Urothelium cell line (cell line): ENCODE data around the gene AKR7A3.
"Not testable (repeated sequence)": the region's sequence is repeated elsewhere in the genome, so short reads cannot be mapped to it uniquely, and the experiment has no call there.

Source experiments
- DNase-seq: peaks from one replicate; pipeline ENCODE4 v3.0.0; 2011; ENCODE audit warnings: low spot score, mixed read lengths
- FAIRE-seq: peaks from 2 replicates; lab custom pipeline; 2011; peaks lifted over from hg19 to GRCh38; lab: Jason Lieb, UNC

The AKR7A3 gene

GRCh38 chr1:19288324-19289241 lies at the start of gene AKR7A3:
Gene AKR7A3, minus strand, starts transcription at chr1:19288770. Its CDS starts 61 bp downstream, at chr1:19288709.
- not testable (repeated sequence) for DNase-seq, FAIRE-seq

DNA sequence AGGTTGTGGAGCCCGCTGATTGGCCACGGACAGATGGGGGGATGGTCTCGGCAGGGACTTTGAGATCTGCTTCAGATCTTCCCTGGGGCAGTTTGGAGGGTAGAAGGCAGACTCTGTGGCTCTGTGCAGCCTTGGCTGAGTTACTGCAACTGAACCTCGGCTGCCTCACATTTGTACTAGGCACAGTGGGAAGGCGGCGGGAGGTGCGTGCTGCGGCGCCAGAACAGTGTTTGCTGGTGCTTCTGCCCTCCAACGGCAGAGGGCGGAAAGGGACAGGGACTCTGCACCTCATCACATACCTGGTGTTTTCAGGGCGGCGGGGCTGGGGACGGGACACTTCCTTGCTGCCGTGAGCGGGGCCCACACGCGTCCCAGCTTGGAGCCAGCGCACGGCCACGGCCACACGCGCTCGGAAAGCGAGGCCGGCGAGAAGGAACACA lies 49.8 kb upstream of the AKR7A3 start:
- DNase-seq (no peak), FAIRE-seq (no peak)

DNA sequence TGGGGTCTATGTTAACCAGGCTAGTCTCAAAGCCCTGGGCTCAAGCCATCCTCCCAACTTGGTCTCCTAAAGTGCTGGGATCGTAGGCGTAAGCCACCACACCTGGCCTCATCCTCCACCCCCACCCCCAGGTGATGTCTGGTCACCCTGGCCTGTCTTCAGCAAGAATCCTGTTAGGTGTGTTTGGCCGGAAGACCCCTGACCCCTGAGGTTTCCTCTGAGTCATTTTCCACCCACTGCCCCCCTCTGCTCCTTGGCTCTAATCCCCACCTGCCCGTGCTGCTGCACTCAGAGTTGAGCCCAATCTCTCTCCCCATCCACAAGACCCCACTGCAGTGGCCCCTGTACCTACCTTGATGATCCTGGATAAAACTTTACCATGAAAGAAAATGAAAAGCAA lies 48.7 kb upstream of the AKR7A3 start:
- no peak for DNase-seq
- FAIRE-seq: no peak

DNA sequence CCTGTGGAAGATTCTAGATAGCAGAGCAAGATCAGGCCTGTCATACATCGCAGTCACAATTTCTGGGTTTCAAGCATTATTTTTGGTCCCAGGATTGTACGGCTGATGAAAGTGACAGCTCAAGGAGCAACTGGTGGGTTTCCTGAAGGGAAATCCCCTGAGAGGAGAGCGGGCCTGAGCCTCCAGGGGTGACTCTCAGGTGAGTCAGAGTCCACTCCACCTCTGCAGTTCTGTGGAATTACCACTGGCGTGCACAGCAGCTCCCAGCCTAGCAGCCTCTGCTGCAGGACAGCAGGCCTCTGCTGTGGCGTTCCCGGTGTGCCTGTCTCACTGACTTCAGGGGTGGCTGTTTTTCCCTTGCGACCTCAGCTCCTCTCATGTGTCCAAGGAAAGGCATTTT lies 48.0 kb upstream of the AKR7A3 start:
- FAIRE-seq (no peak), DNase-seq (no peak)

GRCh38 chr1:19333587-19334354 lies 45.2 kb upstream of the AKR7A3 start:
- DNase-seq (no peak), FAIRE-seq (no peak)

GRCh38 chr1:19332832-19333231 lies 44.3 kb upstream of the AKR7A3 start:
- FAIRE-seq (no peak), DNase-seq (no peak)

DNA sequence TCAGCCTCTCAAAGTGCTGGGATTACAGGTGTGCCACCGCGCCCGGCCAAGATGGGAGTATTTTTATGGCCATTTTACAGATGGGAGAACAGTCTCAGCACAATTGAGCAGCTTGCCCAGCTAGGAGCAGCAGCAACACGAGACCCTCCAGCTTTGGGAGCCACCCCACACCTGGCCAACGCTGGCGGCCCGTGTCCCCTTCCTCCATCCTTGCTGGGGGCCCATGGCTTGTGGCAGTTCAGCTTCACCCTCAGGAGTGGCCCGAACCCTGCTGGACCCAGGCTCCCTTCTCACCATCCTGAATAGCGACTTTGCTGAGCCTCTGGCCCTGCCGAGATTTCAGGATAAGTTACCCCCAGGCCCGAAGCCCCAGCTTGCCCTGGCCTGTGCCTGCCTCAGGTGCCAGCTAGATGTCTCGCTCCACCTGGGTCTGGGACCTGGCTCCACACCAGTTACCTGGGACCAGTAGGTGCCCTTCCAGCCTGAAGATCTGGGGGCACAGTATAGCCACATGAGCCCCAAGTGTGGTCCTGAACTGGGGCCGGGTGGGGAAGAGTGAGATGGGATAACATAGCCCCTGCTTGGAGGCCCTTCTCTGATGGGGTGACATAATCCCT lies 42.8 kb upstream of the AKR7A3 start:
- DNase-seq (no peak), FAIRE-seq (no peak)

DNA sequence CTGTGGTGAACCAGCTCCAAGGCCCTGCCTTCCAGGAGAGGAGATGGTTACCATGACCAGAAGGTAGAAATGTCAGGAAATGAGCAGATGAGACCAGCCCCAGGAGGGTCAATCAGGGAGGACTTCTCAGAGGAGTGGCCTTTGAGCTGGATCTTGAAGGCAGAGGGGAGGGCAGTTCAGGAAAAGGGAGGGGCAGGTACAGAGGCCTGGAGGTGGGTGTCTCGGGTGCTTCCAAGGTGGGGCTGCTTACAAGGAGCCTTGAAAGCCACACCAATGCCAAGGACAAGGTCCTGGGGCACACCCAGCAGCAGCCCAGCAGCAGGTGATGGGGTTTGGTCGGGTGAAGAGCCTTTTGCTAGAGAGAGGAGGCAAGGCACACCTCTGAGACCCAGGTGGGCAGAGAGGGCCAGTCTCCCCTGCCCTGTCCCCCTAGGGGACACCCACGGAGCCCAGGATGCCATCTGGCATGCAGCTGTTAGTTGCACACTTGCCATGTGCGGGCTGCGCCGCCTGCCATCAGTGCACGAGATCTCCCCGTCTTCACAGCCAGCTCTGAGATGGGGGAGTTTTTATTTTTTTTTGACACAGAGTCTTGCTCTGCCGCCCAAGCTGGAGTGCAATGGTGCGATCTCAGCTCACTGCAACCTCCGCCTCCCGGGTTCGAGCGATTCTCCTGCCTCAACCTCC lies 42.0 kb upstream of the AKR7A3 start:
- DNase-seq: no peak
- no peak for FAIRE-seq

- DNase-seq (no peak), FAIRE-seq (no peak)
These were observed 41.0 kb upstream of the AKR7A3 start for GRCh38 chr1:19329611-19330010.

DNA sequence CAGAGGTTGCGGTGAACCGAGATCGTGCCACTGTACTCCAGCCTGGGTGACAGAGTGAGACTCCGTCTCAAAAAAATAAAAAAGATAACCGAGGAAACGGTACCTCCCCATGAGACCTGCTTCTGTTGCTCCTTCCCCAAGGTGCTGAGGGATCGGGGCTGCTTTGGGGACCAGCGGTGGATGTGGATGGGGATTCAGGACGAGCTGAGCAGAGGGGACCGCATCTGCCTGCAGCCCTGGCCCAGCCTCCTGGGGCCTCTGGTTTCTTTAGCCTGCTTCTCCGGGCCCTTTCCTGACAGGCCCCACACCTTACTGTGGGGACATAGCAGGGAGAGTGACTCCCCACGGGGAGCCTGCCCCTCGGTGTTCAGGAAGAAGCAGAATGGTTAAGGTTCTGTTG lies 40.6 kb upstream of the AKR7A3 start:
- DNase-seq: no peak

DNA sequence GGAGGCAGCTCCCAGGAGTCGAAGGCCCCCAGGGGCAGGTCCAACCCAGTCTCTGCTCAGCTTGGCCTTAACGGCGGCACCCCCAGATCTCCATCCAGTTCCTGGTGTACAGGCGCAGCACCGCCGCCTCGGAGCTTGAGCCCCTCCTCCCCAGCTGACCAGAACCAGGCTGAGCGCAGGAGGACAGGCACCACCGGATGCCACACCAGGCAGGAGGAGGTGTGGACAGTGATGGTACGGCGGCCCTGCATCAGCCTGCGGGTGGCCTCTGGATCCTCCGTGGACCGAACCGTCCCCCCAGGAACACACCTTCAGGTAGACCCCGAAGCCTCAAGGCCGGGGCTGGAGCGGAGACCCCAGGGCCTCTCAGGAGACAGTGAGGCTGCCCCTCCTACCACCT lies 39.9 kb upstream of the AKR7A3 start:
- DNase-seq: no peak
- FAIRE-seq: no peak

More for the DNA sequence above, 40.6 kb upstream of the AKR7A3 start:
- no peak for FAIRE-seq

- no peak for DNase-seq
These were observed 39.2 kb upstream of the AKR7A3 start for GRCh38 chr1:19327736-19328135.

DNA sequence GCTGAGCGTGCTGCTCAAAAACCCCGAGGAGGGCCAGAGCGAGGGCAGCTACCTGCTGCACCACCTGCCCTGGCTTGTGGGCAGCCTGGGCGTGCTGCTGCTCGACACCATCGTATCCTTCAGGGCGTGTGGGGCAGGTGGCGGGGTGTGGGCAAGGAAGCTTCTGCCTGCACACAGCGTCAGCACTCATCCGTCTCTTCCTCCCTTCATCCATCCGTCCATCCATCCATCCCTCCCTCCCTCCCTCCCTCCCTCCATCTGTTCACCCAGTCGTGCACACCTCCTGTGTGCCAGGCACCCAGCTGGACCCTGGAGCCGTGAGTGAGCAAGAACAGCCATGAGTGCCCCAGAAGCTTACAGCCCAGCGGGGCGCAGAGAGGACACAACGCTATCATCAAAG lies 38.7 kb upstream of the AKR7A3 start:
- FAIRE-seq: no peak
- DNase-seq: no peak

More at GRCh38 chr1:19327736-19328135, 39.2 kb upstream of the AKR7A3 start:
- FAIRE-seq: no peak

DNA sequence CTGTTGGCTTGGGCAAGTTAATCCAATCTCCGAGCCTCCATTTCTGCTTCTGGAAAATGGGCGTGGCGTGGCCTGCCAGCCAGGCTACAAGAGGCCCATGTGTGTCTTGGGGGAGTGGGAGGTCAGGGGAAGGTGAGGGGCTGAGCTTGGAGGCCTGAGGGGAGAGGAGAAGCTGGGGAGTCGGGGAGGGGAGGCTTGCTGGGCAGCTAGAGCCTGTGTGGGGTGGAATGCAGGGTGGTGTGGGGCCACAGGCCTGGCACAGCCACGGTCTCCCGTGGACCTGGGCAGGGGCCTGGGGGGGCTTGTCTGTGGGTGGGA lies 38.1 kb upstream of the AKR7A3 start:
- FAIRE-seq (no peak), DNase-seq (no peak)

DNA sequence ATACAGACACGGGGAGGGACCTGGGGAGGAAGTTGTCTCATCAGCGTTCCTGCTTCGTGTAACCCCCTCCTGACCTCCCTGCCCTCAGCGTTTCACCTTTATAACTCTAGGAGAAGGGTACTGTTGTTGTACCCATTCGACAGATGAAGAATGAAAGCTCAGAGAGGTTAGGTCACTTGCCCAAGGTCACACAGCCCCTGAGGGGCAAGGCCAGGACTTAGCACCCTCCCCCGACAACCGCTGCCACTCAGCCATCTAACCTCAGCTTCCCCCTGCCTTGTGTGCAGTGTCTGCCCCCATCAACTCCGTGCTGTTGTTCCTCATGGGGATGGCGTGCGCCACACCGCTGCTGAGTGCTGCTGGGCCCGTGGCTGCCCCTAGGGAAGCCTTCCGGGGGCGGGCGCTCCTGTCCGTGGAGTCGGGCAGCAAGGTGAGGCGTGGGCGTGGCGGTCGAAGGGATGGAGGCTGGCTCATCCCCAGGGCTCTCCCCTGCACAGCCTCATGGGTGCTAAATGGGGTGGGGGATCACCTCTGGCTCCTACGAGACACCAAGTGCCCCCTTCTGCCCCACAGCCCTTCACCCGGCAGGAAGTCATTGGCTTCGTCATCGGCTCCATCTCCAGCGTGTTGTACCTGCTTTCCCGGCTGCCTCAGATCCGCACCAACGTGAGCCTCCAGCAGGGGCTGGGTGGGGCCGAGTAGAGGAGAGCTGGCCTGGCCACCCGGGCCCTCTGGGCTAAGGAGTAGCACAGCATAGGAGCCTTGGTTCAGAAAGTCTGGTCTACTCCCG lies 37.6 kb upstream of the AKR7A3 start:
- FAIRE-seq (no peak), DNase-seq (no peak)

DNA sequence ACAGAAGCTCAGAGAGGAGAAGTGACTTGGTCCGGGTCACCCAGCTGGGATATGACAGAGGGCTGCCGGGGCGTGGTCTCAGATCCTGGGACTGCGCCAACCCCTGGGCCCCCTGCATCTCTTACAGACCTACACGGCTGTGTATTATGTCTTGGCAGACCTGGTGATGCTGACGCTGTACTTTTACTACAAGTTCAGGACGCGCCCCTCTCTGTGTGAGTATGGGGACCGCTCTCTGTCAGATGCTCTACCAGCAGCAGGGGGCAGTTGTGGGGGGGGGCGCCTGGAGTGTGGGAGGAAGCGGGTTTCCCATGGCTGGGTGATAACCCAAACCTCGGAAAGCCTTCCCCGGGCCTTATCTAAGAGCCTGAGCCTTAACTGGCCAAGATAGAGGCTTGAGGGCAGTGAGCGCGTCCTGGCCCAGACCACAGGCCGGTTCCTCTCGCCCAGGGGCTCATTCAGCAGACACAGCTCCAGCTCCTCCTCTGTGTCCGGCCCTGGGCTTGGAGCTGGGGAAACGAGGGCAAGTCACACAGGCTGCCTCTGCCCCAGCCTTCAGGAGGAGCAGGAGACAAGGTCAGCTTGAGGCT lies 36.9 kb upstream of the AKR7A3 start:
- FAIRE-seq: no peak

DNA sequence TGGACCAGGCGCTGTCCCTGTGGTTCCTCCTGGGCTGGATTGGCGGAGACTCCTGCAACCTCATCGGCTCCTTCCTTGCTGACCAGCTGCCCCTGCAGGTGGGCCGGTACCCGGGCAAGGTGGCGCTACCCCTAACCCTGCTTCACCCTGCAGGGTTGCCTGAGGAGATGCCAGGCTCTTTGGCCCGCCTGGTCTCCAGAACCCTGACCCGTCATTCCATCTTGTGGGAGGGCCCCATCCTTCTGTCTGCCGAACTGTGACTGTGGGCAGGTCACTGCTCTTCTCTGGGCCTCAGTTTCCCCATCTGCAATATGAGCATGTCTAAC lies 36.1 kb upstream of the AKR7A3 start:
- DNase-seq: no peak

More for the DNA sequence above, 36.9 kb upstream of the AKR7A3 start:
- no peak for DNase-seq

DNA sequence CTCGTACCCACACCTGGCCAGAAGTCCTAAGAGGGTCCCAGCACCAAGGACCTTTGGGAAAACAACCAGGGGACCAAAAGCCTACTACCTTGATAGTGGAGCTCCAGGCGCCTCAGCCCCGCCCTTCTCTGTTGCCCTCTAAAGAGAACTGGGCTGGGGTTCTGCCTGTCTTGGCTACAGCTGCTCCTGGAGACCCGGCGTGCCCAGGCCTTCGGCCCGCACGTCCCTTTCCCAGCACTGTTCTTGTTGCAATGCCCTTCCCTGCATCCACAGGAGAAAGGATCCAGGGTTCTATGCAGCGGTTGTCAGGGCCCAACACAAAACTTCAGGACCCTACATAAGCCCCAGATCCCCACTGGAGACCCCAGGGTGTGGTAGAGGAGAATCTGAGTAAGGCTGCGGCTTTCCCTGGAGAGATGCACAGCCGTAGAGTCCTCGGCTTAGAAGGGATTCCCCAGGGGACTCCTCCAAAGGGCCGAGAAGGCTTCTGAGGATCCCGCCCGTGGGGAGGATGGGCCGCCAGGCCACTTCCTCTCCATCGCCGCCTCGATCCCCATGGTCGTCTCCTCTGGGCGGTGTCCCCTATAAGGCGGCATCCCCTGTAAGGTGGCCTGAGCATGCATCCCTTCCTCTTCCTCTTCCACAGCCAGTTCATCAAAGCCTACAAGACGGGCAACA lies 35.6 kb upstream of the AKR7A3 start:
- FAIRE-seq (no peak), DNase-seq (no peak)

More for the DNA sequence above, 36.1 kb upstream of the AKR7A3 start:
- no peak for FAIRE-seq

GRCh38 chr1:19322481-19322880 lies 33.9 kb upstream of the AKR7A3 start:
- FAIRE-seq: no peak
- no peak for DNase-seq
